Left kidney (tissue), 2 donors: ENCODE data around the gene LGI4. TPM values are rescaled to one million over a fixed set of nuclear protein-coding genes. Genes with fewer than 3 reads are reported as not detected.
A peak's percentile ranks its signal among the peaks of the same experiment; 100 is the strongest.
"Not testable (repeated sequence)": the region's sequence is repeated elsewhere in the genome, so short reads cannot be mapped to it uniquely, and the experiment has no call there.

Experiments
- DNase-seq: peaks from one replicate; pipeline ENCODE4 v3.0.0-alpha.2; 2013
- polyA plus RNA-seq: library from polyadenylated mRNA; unstranded; fragments of 120-200 nt; gene quantifications from one replicate; pipeline ENCODE4 v1.2.1, GENCODE V29; 2013; ENCODE audit not compliant: insufficient read length

Gene LGI4
- polyA plus RNA-seq, 1 donor = 2.3 TPM

DNA sequence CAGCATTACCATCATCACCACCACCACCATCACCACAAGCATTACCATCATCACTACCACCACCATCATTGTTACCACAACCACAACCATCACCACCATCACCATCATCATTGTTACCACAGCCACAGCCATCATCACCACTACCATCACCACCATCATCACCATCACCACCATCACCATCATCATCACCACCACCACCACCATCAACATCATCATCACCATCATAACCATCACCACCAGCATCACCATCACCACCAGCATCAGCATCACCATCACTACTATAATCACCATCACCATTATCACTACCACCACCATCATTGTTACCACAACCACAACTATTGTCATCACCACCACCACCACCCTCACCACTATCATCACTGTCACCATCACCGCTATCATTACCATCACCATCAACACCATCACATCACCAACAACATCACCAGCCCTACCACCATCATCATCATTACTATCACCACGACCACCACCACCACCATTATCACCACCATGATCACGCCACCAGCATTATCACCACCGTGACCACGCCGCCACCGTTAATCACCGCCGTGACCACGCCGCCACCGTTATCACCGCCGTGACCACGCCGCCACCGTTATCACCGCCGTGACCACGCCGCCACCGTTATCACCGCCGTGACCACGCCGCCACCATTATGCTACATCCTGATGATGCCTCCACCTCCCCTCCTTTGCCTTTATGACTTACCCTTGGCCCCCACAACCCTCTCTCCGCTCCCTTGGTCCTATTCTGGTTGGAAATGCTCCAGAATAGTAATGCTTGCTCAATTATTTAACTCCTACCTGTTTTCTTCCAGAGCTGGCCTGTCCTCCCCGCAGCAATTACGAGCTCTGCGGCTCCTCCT, 29.2 kb downstream of the LGI4 start:
- no peak for DNase-seq

DNA sequence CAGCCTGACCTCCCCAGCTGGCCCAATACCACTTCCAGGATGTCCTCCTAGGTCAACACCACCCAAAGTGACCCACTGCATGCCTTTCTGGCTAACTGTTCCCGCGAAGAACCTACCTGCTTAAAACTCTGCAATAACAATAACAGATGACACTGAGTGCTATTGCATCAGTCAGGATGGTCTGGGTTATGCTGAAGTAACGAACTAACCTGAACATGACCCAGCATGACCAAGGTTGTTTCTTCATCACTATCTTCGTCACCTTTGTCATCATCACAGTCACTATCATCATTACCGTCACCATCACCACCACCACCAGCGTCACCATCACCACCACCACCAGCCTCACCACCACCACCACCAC, 29.8 kb downstream of the LGI4 start:
- no peak for DNase-seq

- no peak for DNase-seq
Measured at GRCh38 chr19:35104361-35104760, 30.5 kb downstream of the LGI4 start.

DNA sequence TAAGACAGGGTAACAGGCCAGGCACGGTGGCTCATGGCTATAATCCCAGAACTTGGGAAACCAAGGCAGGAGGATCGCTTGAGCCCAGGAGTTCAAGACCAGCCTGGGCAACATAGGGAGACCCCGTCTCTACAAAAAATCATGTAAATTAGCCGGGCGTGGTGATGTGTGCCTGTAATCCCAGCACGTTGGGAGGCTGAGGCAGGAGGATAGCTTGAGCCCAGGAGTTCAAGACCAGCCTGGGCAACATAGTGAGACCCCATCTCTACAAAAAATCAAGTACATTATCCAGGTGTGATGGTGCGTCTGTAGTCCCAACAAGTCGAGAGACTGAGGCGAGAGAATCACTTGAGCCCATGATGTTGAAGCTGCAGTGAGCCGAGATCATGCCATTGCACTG, 31.2 kb downstream of the LGI4 start:
- DNase-seq = not testable (repeated sequence)

- not testable (repeated sequence) for DNase-seq
Measured at GRCh38 chr19:35101949-35102348, 32.9 kb downstream of the LGI4 start.

GRCh38 chr19:35100588-35101533, 34.0 kb downstream of the LGI4 start:
- no peak for DNase-seq

- no peak for DNase-seq
Measured at GRCh38 chr19:35099897-35100275, 35.0 kb downstream of the LGI4 start.

GRCh38 chr19:35099155-35099896, 35.5 kb downstream of the LGI4 start:
- no peak for DNase-seq

GRCh38 chr19:35098413-35099049, 36.3 kb downstream of the LGI4 start:
- DNase-seq = no peak

DNA sequence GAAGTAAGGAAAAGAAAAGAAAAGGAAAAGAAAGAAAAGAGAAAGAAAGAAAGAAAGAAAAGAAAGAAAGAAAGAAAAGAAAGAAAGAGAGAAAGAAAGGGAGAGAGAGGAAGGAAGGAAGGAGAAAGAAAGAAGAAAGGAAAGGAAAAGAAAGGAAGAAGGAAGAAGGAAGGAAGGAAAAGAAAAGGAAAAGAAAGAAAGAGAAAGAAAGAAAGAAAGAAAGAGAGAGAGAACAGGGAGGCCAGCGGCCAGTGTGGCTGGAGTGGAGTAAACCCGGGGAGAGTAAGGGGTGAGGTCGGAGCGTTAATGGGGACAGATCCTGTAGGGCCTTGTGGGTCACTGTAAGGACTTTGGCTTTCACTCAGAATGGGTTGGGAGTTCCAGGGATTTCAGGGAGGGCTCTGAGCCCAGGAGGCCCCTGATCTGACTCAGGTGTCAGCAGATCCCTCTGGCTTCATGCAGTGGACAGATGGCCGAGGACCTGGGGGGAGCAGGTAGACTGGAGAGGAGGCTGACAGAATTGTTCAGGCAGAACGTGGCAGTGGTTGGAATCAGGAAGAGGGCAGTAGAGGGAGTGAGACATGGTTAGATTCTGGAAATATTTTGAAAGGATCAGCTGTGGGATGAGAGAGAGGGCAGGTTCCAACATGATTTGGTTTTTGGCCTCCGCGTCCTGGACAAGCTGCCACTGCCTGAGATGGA, 39.0 kb downstream of the LGI4 start:
- no peak for DNase-seq

DNA sequence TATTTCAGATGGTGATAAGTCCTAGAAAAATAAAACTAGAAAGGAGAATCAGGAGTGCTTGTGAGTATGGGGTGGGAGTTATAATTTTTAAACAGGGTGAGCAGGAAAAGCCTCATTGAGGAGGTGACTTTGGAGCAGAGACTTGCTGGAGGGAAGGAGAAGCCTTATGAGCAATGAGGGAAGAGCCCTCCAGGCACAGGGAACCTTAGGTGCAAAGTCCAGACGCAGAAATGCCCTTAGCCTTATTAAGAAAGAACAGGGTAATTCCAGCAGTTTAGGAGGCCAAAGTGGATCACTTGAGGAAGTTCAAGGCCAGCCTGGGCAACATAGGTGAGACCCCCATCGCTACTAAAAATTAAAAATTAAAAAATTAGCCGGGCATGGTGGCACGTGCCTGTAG, 40.2 kb downstream of the LGI4 start:
- DNase-seq = no peak

DNA sequence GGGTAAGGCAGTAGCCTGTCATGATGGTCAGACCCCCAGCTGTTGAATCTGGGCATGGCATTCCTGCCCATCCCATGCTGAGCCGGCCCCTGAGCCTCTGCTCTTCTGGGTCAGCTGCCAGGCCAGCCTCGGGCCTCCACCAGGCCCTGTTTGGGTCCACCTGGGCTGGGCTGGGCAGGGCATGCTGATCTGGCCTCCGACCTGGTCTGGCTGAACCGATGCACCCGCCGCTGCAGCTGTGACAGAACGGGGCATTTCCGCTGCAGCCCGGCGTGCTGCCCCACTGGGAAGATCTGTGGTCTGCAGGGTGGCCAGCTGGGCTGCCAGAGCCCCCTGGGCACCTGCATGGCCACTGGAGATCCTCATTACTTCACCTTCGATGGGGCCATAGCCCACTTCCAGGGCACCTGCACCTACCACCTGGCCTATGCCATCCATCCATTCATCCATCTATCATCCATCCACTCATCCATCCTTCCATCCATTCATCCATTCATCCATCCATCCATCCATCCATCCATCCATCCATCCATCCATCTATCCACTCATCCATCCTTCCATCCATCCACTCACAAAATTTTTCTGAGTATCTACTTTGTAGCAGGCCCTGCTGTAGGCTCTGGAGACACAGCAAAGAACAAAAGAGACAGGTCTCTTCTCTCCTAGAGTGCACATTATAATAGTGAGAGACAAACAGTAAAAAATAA, 40.8 kb downstream of the LGI4 start:
- DNase-seq = no peak

GRCh38 chr19:35093430-35093829, 41.4 kb downstream of the LGI4 start:
- no peak for DNase-seq

DNA sequence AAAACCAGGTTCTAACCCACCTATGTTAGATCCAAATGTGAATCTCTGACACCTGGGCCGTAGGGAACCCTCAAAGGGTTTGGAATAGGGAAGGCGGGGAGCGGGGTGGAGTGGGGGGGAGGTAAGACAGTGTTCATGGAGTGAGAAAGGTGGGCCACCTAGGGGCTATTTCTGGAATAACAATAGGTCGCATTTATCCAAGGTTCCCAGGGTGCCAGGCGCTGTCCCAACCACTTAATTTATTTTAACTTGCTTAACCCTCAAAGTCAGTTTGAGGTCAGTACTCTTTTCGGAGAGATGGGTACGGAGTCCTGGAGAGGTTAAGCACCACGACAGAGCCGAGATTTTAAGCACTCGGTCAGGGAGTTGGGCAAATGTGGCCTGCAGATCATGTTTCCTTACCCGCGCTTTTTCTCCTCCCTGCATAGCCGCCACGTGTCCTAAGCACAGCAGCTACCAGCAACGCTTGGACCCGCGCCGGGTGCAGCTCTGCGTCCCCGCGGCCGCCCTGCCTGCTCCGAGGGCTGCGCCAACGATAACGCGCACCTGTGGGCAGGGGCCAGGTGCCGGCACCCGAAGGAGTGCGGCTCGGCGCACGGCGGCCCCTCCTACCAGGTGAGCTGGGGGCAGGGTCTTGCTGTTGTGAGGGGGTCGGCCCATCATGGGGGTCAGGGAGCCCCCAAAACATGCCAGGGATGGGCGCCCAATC, 44.2 kb downstream of the LGI4 start:
- peak; percentile 83 for DNase-seq

GRCh38 chr19:35090160-35090505, 44.7 kb downstream of the LGI4 start:
- no peak for DNase-seq

DNA sequence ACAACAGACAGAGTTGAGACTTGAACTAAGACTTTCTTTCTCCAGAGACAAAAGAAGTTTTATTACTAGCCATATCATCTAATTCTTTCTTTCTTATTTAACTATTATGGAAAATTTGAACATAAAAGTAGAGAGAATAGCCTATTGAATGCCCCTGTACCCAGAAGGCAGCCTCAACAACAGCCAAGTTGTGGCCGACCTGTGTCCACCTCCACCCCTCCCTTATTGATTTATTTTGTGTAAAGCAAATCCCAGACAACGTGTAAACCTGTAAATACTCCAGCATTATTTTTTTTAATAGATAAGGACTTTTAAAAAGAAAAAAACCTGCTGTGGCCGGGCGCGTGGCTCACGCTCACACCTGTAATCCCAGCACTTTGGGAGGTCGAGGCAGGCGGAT, 45.3 kb downstream of the LGI4 start:
- no peak for DNase-seq

DNA sequence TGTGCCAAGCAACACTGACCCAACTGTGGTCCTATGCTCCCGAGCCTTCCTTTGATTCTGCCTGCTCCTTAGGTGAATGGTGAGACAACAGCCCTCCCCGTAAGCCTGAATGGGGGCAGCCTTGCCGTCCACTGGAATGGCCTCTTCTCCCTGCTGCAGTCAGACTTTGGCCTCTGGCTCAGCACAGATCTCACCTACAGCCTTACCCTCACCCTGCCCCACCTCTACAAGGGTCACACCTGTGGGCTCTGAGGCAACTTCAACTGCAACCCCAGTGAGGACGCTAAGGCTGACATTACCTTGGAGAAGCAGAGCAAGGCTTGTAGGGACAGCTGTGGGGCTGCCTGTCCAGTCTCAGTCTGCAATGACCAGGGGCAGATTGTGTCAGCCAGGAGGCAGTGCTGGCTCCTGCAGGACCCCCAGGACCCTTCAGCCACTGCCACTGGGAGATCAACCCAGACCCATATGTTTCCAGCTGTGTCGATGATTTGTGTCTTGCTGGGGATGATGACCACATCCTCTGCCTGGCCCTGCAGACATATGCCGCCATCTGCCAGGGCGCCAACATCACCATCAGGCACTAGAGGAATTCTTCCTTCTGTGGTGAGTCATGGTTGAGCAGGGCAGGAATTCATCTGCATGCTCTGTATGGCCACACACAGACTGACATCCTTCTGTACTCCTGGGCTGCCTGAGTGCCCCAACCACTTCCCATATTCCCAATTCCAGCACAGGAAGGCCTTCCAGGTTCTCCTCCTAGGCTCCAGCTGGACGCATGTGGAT, 46.5 kb downstream of the LGI4 start:
- DNase-seq = no peak

DNA sequence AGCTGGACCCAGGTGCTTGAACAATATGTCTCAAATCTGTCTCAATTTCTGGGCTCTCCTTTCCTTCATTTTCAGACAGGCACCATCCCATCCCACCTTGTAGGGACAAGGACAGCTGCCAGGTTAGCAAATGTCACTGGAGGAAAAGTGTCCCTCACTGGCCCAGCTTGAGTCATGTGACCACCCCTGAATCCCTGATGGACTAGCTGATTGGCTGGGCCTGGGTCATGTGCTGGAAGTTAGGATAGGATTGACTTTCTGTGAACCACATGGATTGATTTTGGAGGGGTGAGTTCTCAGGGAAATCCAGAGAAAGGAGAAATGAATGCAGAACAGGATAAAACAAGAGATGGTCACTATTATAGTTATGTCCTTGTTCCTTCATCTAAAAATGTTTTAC, 47.5 kb downstream of the LGI4 start:
- no peak for DNase-seq

GRCh38 chr19:35086455-35086854, 48.4 kb downstream of the LGI4 start:
- no peak for DNase-seq
